K562 (cell line): Measurements from ENCODE around the gene MMP15. TPM values are rescaled to one million over a fixed set of nuclear protein-coding genes. Genes with fewer than 3 reads are reported as not detected.
A peak's percentile ranks its signal among the peaks of the same experiment; 100 is the strongest.

Source experiments
- ATAC-seq: fragments of 200-7000 bp; cut with Tn5 transposase; 3 replicates; pipeline ENCODE4 v1.9.1; 2020; ENCODE audit warnings: moderate library complexity
- BruUV-seq: library from RNA; stranded (reverse); fragments of 400-500 nt; replicated peaks from 2 replicates; lab custom pipeline; 2021; lab: Mats Ljungman, UMichigan
- CTCF ChIA-PET: fragments of 300-600 bp; formaldehyde crosslinking; extraction: SDS; loops from one replicate; lab custom pipeline; 2021; ENCODE audit warnings: low intra/inter-chr PET ratio; lab: Yijun Ruan, JAX
- POLR2A ChIA-PET: fragments of 300-600, 350-650 bp; sonication (Branson Sonifier 250); formaldehyde crosslinking; extraction: SDS; loops from one replicate; lab custom pipeline; 2021; ENCODE audit warnings: antibody characterized with exemption, inconsistent platforms; lab: Yijun Ruan, JAX
- DNase-seq, 4 experiments: peaks; one replicate each; pipeline versions ENCODE4 v3.0.0 to v3.0.0-alpha.2; 2011 to 2018; ENCODE audit warnings: low spot score in 3 of 4, mixed read lengths in 3 of 4; ENCODE audit errors: extremely low read depth in 1 of 4
- FAIRE-seq: peaks from 2 replicates; lab custom pipeline; 2011; peaks lifted over from hg19 to GRCh38; lab: Jason Lieb, UNC
- H2AFZ ChIP-seq: 2 replicates; pipeline ENCODE4 v1.6.0; 2011; ENCODE audit warnings: low read depth, low read length, control low read depth, inconsistent platforms
- H3K27ac ChIP-seq: fragments of 200-600 bp; 3 replicates; pipeline ENCODE4 v1.8.0; 2011; ENCODE audit warnings: low read depth, mild to moderate bottlenecking, control low read depth, inconsistent platforms, low read length, moderate library complexity, mixed read lengths; ENCODE audit errors: extremely low read depth
- H3K27me3 ChIP-seq, 2 experiments: fragments of 300-600 bp in 1 of 2; 2 replicates in 1 of 2; 3 replicates in 1 of 2; pipeline versions ENCODE4 v1.6.0 to v1.8.0; 2011; ENCODE audit warnings: inconsistent platforms in 2 of 2, low read length in 2 of 2, mild to moderate bottlenecking in 1 of 2, mixed read lengths in 1 of 2, moderate library complexity in 1 of 2; ENCODE audit not compliant: control insufficient read depth in 2 of 2, insufficient read depth in 2 of 2
- H3K36me3 ChIP-seq: fragments of 300-600 bp; 3 replicates; pipeline ENCODE4 v1.8.0; 2011; ENCODE audit warnings: mild to moderate bottlenecking, low read length, inconsistent platforms; ENCODE audit not compliant: control insufficient read depth, insufficient read depth
- H3K4me1 ChIP-seq, 2 experiments: fragments of 200-600 bp in 1 of 2; replicated peaks in 1 of 2; 2 replicates in 1 of 2; 3 replicates in 1 of 2; pipeline versions ENCODE4 v1.5.1 to v1.8.0; 2011; ENCODE audit warnings: inconsistent platforms in 2 of 2, low read length in 2 of 2, mild to moderate bottlenecking in 1 of 2, mixed read lengths in 1 of 2, moderate library complexity in 1 of 2; ENCODE audit not compliant: control insufficient read depth in 2 of 2, insufficient read depth in 2 of 2
- H3K4me2 ChIP-seq: 2 replicates; pipeline ENCODE4 v1.6.1; 2011; ENCODE audit warnings: low read length, control low read depth, inconsistent platforms, mixed read lengths; ENCODE audit not compliant: insufficient read depth
- H3K4me3 ChIP-seq: fragments of 200-600 bp; sonication (generic), shearing (Covaris generic); 2 replicates; pipeline ENCODE4 v1.5.1; 2016; ENCODE audit warnings: control low read depth, inconsistent platforms
- H3K79me2 ChIP-seq: fragments of 200-600 bp; 3 replicates; pipeline ENCODE4 v1.8.0; 2011; ENCODE audit warnings: low read length, inconsistent platforms; ENCODE audit not compliant: control insufficient read depth, insufficient read depth
- H3K9ac ChIP-seq, 2 experiments: 2 replicates each; pipeline versions ENCODE4 v1.6.0 to v1.6.1; 2011; ENCODE audit warnings: low read depth in 2 of 2, low read length in 2 of 2, control low read depth in 1 of 2, inconsistent platforms in 1 of 2, mild to moderate bottlenecking in 1 of 2, mixed read lengths in 1 of 2; ENCODE audit not compliant: insufficient read depth in 1 of 2
- H3K9me1 ChIP-seq: one replicate; pipeline ENCODE4 v1.6.0; 2011; ENCODE audit warnings: inconsistent platforms, mild to moderate bottlenecking, low read length, moderate library complexity; ENCODE audit not compliant: control insufficient read depth, insufficient read depth
- H3K9me3 ChIP-seq: replicated peaks from 2 replicates; pipeline ENCODE4 v1.5.1; 2011; ENCODE audit warnings: low read depth, low read length, inconsistent platforms; ENCODE audit not compliant: control insufficient read depth, insufficient read depth
- H4K20me1 ChIP-seq: replicated peaks from 2 replicates; pipeline ENCODE4 v1.6.1; 2011; ENCODE audit warnings: low read length, inconsistent platforms, mixed read lengths; ENCODE audit not compliant: control insufficient read depth, insufficient read depth
- EWSR1 ChIP-seq: fragments of 450-650 bp; IDR thresholded peaks from 2 replicates; pipeline ENCODE4 v1.6.1; 2018; ENCODE audit warnings: borderline replicate concordance, mild to moderate bottlenecking, low read depth, moderate library complexity; ENCODE audit not compliant: partially characterized antibody
- WGBS: fragments of 100-300 bp; shearing (Covaris generic); methylation state at CpG from one replicate; pipeline ENCODE4 v1.1.6; 2016; ENCODE audit warnings: low coverage, mixed read lengths; ENCODE audit not compliant: insufficient coverage; ENCODE audit errors: missing lambda C conversion rate; 5-methylcytosine and 5-hydroxymethylcytosine counted together
- in situ Hi-C: fragments of 300-500 bp; cut with MboI; formaldehyde crosslinking; loops from 4 replicates; pipeline ENCODE4 v1.15.0; 2018; ENCODE audit warnings: inconsistent platforms, mixed read lengths
- intact Hi-C: fragments of 100-400 bp; cut with micrococcal nuclease; formaldehyde crosslinking; loops from 2 replicates; pipeline ENCODE4 v1.14.2; 2022
- polyA plus RNA-seq, 8 experiments: library from polyadenylated mRNA; depleted of rRNA in 4 of 8; stranded (reverse) in 5 of 8; unstranded in 3 of 8; fragments of >200 nt; fragmentation: Nextera tagmentation in 2 of 8; fragmentation: Illumina TruSeq in 1 of 8; extraction: Ambion mirVana in 2 of 8; extraction: Trizol in 1 of 8; gene quantifications; 2 replicates each; pipeline versions ENCODE4 v1.2.1 to v1.2.3, GENCODE V29; 2011 to 2014; ENCODE audit warnings: inconsistent platforms in 1 of 8, missing spikeins in 1 of 8
- total RNA-seq, 7 experiments: library from RNA; depleted of rRNA in 6 of 7; stranded (reverse); fragments of >200 nt in 6 of 7; fragmentation: Illumina TruSeq in 2 of 7; extraction: Trizol in 2 of 7; gene quantifications; 2 replicates each; pipeline versions ENCODE4 v1.2.1 to v1.2.3, GENCODE V29; 2011 to 2021; ENCODE audit warnings: low replicate concordance in 1 of 7
- TF ChIP-seq, protein P1 (sequence below): IDR thresholded peaks from 2 replicates; pipeline ENCODE4 v1.6.1; 2016; ENCODE audit warnings: missing genetic modification characterization, missing compliant biosample characterization

Gene MMP15
- total and polyA plus RNA-seq, 9 of the 15 experiments (the other 6 are each of a cell fraction or from before 2014, with no cell fraction given): 0.01 to 20.4 (median 5.5) TPM

DNA sequence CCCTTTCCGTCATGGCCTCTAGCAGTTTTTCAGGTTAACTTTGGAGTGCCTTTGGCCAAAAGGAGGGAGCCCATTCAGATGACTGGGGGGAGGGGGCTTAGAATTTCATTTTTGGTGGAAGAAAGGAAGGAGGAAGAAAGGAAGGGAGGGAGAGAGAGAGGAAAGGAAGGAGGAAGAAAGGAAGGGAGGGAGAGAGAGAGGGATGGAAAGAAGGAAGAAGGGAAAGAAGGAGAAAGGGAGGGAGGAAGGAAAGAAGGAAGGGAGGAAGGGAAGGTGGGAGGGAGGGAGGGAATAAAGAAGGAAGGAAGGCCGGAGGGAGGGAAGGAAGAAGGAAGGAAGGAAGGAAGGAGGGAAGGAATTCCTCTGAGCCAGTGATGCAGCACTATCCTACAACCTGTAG lies 25.7 kb downstream of the MMP15 start:
- ChIA-PET CTCF (no interaction called here), POLR2A (no interaction called here)
- Histone ChIP-seq H2AFZ (no peak overlapping the region), H3K9me3 (no peaks in the 10 kb centered on the region), H3K27me3 (no peaks in the 10 kb centered on the region), H3K4me3 (no peak overlapping the region), H3K79me2 (no peaks in the 10 kb centered on the region), H3K9me1 (no peaks in the 10 kb centered on the region), H3K4me2 (no peak overlapping the region), H4K20me1 (no peaks in the 10 kb centered on the region), H3K4me1 (peaks cover 0 to 30% of the 10 kb centered on the region in 2 experiments; a peak in 3 of 5 replicates), H3K27ac (no peak overlapping the region), H3K9ac (no peak overlapping the region), H3K36me3 (no peaks in the 10 kb centered on the region)
- 40% methylated on average over 1 of the region's 2 CpGs for WGBS
- ATAC-seq (no peak), FAIRE-seq (no peak), DNase-seq (no peak)
- no peak for TF ChIP-seq EWSR1
- TF ChIP-seq, protein P1, sequence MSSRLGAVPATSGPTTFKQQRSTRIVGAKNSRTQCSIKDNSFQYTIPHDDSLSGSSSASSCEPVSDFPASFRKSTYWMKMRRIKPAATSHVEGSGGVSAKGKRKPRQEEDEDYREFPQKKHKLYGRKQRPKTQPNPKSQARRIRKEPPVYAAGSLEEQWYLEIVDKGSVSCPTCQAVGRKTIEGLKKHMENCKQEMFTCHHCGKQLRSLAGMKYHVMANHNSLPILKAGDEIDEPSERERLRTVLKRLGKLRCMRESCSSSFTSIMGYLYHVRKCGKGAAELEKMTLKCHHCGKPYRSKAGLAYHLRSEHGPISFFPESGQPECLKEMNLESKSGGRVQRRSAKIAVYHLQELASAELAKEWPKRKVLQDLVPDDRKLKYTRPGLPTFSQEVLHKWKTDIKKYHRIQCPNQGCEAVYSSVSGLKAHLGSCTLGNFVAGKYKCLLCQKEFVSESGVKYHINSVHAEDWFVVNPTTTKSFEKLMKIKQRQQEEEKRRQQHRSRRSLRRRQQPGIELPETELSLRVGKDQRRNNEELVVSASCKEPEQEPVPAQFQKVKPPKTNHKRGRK (tag): peak; percentile 42; the same call in 1 of the 2 replicates
- intact Hi-C loops (no loop called here), in situ Hi-C loops (no loop called here)
- BruUV-seq: no TSS peak
